GM18505 (cell line): Measurements from ENCODE around the gene MGAT5.
"Not testable (repeated sequence)": the region's sequence is repeated elsewhere in the genome, so short reads cannot be mapped to it uniquely, and the experiment has no call there.

Experiments used
- ATAC-seq: cut with Tn5 transposase; IDR thresholded peaks from one replicate; pipeline ENCODE4 v1.9.1; 2021; ENCODE audit not compliant: unreplicated experiment
- POLR2A ChIP-seq: IDR thresholded peaks from 4 replicates; pipeline ENCODE4 v1.6.1; 2011; ENCODE audit warnings: borderline replicate concordance; ENCODE audit not compliant: insufficient read depth, insufficient read length; ENCODE audit errors: extremely low read depth

MGAT5 gene

GRCh38 chr2:134281815-134282419 lies 28.0 kb downstream of the MGAT5 start:
- ATAC-seq = no peak
- TF ChIP-seq POLR2A = no peak

GRCh38 chr2:134282629-134283400 lies 28.9 kb downstream of the MGAT5 start:
- TF ChIP-seq POLR2A = peak; percentile 56
- peak; percentile 86 for ATAC-seq

- TF ChIP-seq POLR2A = no peak
- ATAC-seq = no peak
These were observed 29.8 kb downstream of the MGAT5 start for GRCh38 chr2:134283661-134284060.

- TF ChIP-seq POLR2A = peak; percentile 24
- ATAC-seq = no peak
These were observed 30.3 kb downstream of the MGAT5 start for GRCh38 chr2:134284119-134284670.

GRCh38 chr2:134287323-134287722 lies 33.5 kb downstream of the MGAT5 start:
- peak; percentile 15 for TF ChIP-seq POLR2A
- peak; percentile 43 for ATAC-seq

- no peak for TF ChIP-seq POLR2A
- no peak for ATAC-seq
These were observed 34.9 kb downstream of the MGAT5 start for GRCh38 chr2:134288814-134289213.

GRCh38 chr2:134289225-134289624 lies 35.4 kb downstream of the MGAT5 start:
- TF ChIP-seq POLR2A = no peak
- ATAC-seq = no peak

GRCh38 chr2:134290358-134290757 lies 36.5 kb downstream of the MGAT5 start:
- no peak for TF ChIP-seq POLR2A

GRCh38 chr2:134292514-134292913 lies 38.6 kb downstream of the MGAT5 start:
- no peak for ATAC-seq
- no peak for TF ChIP-seq POLR2A

More at GRCh38 chr2:134290358-134290757, 36.5 kb downstream of the MGAT5 start:
- ATAC-seq = peak; percentile 44

GRCh38 chr2:134293719-134294537 lies 40.1 kb downstream of the MGAT5 start:
- ATAC-seq = no peak
- TF ChIP-seq POLR2A = no peak

GRCh38 chr2:134294598-134294997 lies 40.7 kb downstream of the MGAT5 start:
- not testable (repeated sequence) for ATAC-seq

GRCh38 chr2:134295441-134295840 lies 41.6 kb downstream of the MGAT5 start:
- TF ChIP-seq POLR2A = no peak
- no peak for ATAC-seq

- no peak for TF ChIP-seq POLR2A
- ATAC-seq = no peak
These were observed 42.4 kb downstream of the MGAT5 start for GRCh38 chr2:134296301-134296700.
